Panc1 (cell line): ENCODE data around the gene RNGTT. TPM values are rescaled to one million over a fixed set of nuclear protein-coding genes. Genes with fewer than 3 reads are reported as not detected.

Source experiments
- ATAC-seq: fragments of 200-7000 bp; cut with Tn5 transposase; 2 replicates; pipeline ENCODE4 v1.9.1; 2020; ENCODE audit warnings: mild to moderate bottlenecking, moderate library complexity
- BruUV-seq: library from RNA; stranded (reverse); fragments of 400-500 nt; replicated peaks from 2 replicates; lab custom pipeline; 2021; lab: Mats Ljungman, UMichigan
- CTCF ChIA-PET: fragments of 300-600 bp; sonication (Branson Sonifier 250); formaldehyde crosslinking; loops from one replicate; lab custom pipeline; 2022; ENCODE audit warnings: antibody characterized with exemption; lab: Charles Lee
- POLR2A ChIA-PET: fragments of 300-600 bp; sonication (Branson Sonifier 250); formaldehyde crosslinking; loops from one replicate; lab custom pipeline; 2022; ENCODE audit warnings: antibody characterized with exemption; lab: Charles Lee
- DNase-seq: peaks from one replicate; pipeline ENCODE4 v3.0.0-alpha.2; 2010; ENCODE audit warnings: low read depth, low spot score
- H3K27ac ChIP-seq: 2 replicates; pipeline ENCODE4 v1.5.1; 2011; ENCODE audit warnings: mild to moderate bottlenecking, low read length, inconsistent platforms
- H3K27me3 ChIP-seq: fragments of 200-500 bp; sonication (Bioruptor generic); 2 replicates; pipeline ENCODE4 v1.6.0; 2014; ENCODE audit warnings: low read length, inconsistent platforms; ENCODE audit not compliant: control insufficient read depth, insufficient read depth
- H3K36me3 ChIP-seq: fragments of 200-500 bp; sonication (Bioruptor generic); 2 replicates; pipeline ENCODE4 v1.5.1; 2014; ENCODE audit warnings: inconsistent platforms, mild to moderate bottlenecking, low read length, moderate library complexity; ENCODE audit not compliant: control insufficient read depth, insufficient read depth
- H3K4me1 ChIP-seq: 2 replicates; pipeline ENCODE4 v1.5.1; 2011; ENCODE audit warnings: inconsistent platforms, mild to moderate bottlenecking, low read length, moderate library complexity; ENCODE audit not compliant: control insufficient read depth, insufficient read depth
- H3K4me3 ChIP-seq, 2 experiments: 2 replicates each; pipeline ENCODE4 v1.5.1; 2011 to 2012; ENCODE audit warnings: low read depth in 2 of 2, low read length in 2 of 2, mild to moderate bottlenecking in 2 of 2, inconsistent platforms in 1 of 2, moderate library complexity in 1 of 2
- H3K9me3 ChIP-seq: fragments of 200-500 bp; sonication (Bioruptor generic); 2 replicates; pipeline ENCODE4 v1.5.1; 2014; ENCODE audit warnings: low read depth, mild to moderate bottlenecking, inconsistent platforms, low read length, moderate library complexity; ENCODE audit not compliant: control insufficient read depth, insufficient read depth
- CTCF ChIP-seq: fragments of 450-650 bp; IDR thresholded peaks from 2 replicates; pipeline ENCODE4 v1.5.1; 2017; ENCODE audit warnings: mild to moderate bottlenecking
- POLR2AphosphoS5 ChIP-seq: IDR thresholded peaks from 2 replicates; pipeline ENCODE4 v1.6.1; 2012; ENCODE audit warnings: mild to moderate bottlenecking, low read depth, low read length, moderate library complexity
- REST ChIP-seq, 2 experiments: IDR thresholded peaks; 2 replicates each; pipeline ENCODE4 v1.6.1; 2011 to 2012; ENCODE audit warnings: low read depth in 2 of 2, control low read depth in 1 of 2, low read length in 1 of 2, mild to moderate bottlenecking in 1 of 2, moderate library complexity in 1 of 2; ENCODE audit not compliant: insufficient read depth in 1 of 2
- SIN3A ChIP-seq: IDR thresholded peaks from 2 replicates; pipeline ENCODE4 v1.6.1; 2012; ENCODE audit warnings: low read depth, mild to moderate bottlenecking, low read length, moderate library complexity, borderline replicate concordance; ENCODE audit not compliant: insufficient read depth
- TCF7L2 ChIP-seq: IDR thresholded peaks from 2 replicates; pipeline ENCODE4 v1.6.1; 2011; ENCODE audit warnings: mild to moderate bottlenecking, low read depth, low read length, inconsistent platforms
- in situ Hi-C: cut with HindIII; loops from 2 replicates; pipeline ENCODE4 v1.10.0; 2016; ENCODE audit warnings: low sequenced_read_pairs, low pct_unique_long_range_greater_than_20kb
- intact Hi-C: fragments of 100-400 bp; cut with micrococcal nuclease; formaldehyde crosslinking; loops from one replicate; pipeline ENCODE4 v1.10.0; 2022; ENCODE audit not compliant: unreplicated experiment
- total RNA-seq: library from RNA; stranded (reverse); gene quantifications from one replicate; pipeline ENCODE4 v1.2.1, GENCODE V29; 2021; ENCODE audit not compliant: unreplicated experiment

The RNGTT gene
- total RNA-seq, 1 experiment from 2014 or later: 21.2 TPM

DNA sequence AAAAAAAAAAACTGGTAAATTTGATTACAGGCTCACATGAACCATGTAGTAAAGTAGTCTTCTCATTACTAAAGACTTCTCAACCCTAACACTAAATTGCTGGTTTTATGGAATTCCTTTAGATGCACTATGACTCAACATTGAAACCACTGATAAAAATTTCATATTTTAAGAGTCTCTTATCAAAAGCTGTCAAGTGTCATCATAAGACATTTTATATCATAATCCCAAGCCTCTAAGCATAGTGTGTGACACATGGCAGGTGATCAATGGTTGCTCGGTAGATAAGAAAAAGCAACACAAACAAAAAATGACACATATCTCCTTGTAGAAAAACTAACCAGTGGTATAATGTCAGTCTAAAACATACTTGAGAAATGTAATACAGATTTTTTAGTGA, 258.4 kb downstream of the RNGTT start:
- Histone ChIP-seq H3K4me1 (no peaks in the 10 kb centered on the region), H3K27me3 (no peaks in the 10 kb centered on the region), H3K9me3 (no peaks in the 10 kb centered on the region), H3K36me3 (no peaks in the 10 kb centered on the region), H3K27ac (no peak overlapping the region), H3K4me3 (no peak overlapping the region)
- in situ Hi-C loops: no loop called here
- TF ChIP-seq TCF7L2 (no peak), CTCF (no peak), REST (IDR thresholded peaks at IDR 0.05; ENCODE audit: insufficient read depth in 1 of 2, low read depth in 2 of 2, low read length in 1 of 2) (no peak), POLR2AphosphoS5 (no peak), SIN3A (no peak)
- ChIA-PET POLR2A (no interaction called here), CTCF (no interaction called here)
- ATAC-seq (no peak), DNase-seq (no peak)
- intact Hi-C loops: no loop called here
- no TSS peak for BruUV-seq

- ChIA-PET POLR2A (no interaction called here), CTCF (no interaction called here)
- H3K4me1 ChIP-seq: no peaks in the 10 kb centered on the region
- no peak overlapping the region for H3K4me3 ChIP-seq
- in situ Hi-C loops: no loop called here
- no peaks in the 10 kb centered on the region for H3K27me3 ChIP-seq
- H3K27ac ChIP-seq: no peak overlapping the region
- intact Hi-C loops: no loop called here
- no TSS peak for BruUV-seq
- TF ChIP-seq REST (IDR thresholded peaks at IDR 0.05; ENCODE audit: insufficient read depth in 1 of 2, low read depth in 2 of 2, low read length in 1 of 2) (no peak), TCF7L2 (no peak), SIN3A (no peak), POLR2AphosphoS5 (no peak), CTCF (no peak)
- ATAC-seq: no peak
- H3K9me3 ChIP-seq: no peaks in the 10 kb centered on the region
- H3K36me3 ChIP-seq: no peaks in the 10 kb centered on the region
- DNase-seq: no peak
These were observed 260.4 kb downstream of the RNGTT start for GRCh38 chr6:88702956-88703556.
